GM12878 (cell line): ENCODE results near the gene OR2T11. TPM values are rescaled to one million over a fixed set of nuclear protein-coding genes. Genes with fewer than 3 reads are reported as not detected.

ENCODE experiments used
- ATAC-seq: fragments of 200-7000 bp; cut with Tn5 transposase; 3 replicates; pipeline ENCODE4 v1.9.1; 2020; ENCODE audit warnings: mild to moderate bottlenecking, moderate library complexity
- BruUV-seq: library from RNA; stranded (reverse); fragments of 400-500 nt; replicated peaks from 2 replicates; lab custom pipeline; 2021; lab: Mats Ljungman, UMichigan
- CTCF ChIA-PET: fragments of 300-600 bp; sonication (Branson Sonifier 250); formaldehyde crosslinking; extraction: SDS; loops from one replicate; lab custom pipeline; 2021; ENCODE audit warnings: inconsistent platforms; lab: Yijun Ruan, JAX
- POLR2A ChIA-PET: fragments of 350-600 bp; formaldehyde crosslinking; extraction: SDS; loops from one replicate; lab custom pipeline; 2021; ENCODE audit warnings: inconsistent platforms; lab: Charles Lee
- RAD21 ChIA-PET: fragments of 300-600 bp; sonication (Branson Sonifier 250); formaldehyde crosslinking; loops from one replicate; lab custom pipeline; 2023; ENCODE audit warnings: antibody characterized with exemption; ENCODE audit not compliant: unreplicated experiment; lab: Charles Lee
- SMC1A ChIA-PET: fragments of 300-600 bp; sonication (Branson Sonifier 250); formaldehyde crosslinking; loops from one replicate; lab custom pipeline; 2023; ENCODE audit not compliant: unreplicated experiment, uncharacterized antibody; lab: Charles Lee
- DNase-seq: peaks from one replicate; pipeline ENCODE4 v3.0.0-alpha.2; 2011; ENCODE audit warnings: low read depth, low spot score
- FAIRE-seq: peaks from 3 replicates; lab custom pipeline; 2011; peaks lifted over from hg19 to GRCh38; lab: Jason Lieb, UNC
- H2AFZ ChIP-seq: 2 replicates; pipeline ENCODE4 v1.6.0; 2011; ENCODE audit warnings: low read depth, low read length, control low read depth; ENCODE audit not compliant: control insufficient read depth
- H3K27ac ChIP-seq: 2 replicates; pipeline ENCODE4 v1.5.1; 2011; ENCODE audit warnings: control low read depth; ENCODE audit not compliant: control insufficient read depth, insufficient read depth
- H3K27me3 ChIP-seq, 2 experiments: replicated peaks in 1 of 2; 2 replicates each; pipeline versions ENCODE4 v1.6.0 to v1.6.1; 2011; ENCODE audit warnings: low read length in 1 of 2; ENCODE audit not compliant: control insufficient read depth in 2 of 2, insufficient read depth in 2 of 2
- H3K36me3 ChIP-seq, 2 experiments: 2 replicates each; pipeline ENCODE4 v1.5.1; 2011; ENCODE audit warnings: low read length in 1 of 2; ENCODE audit not compliant: control insufficient read depth in 2 of 2, insufficient read depth in 2 of 2
- H3K4me1 ChIP-seq: 2 replicates; pipeline ENCODE4 v1.6.1; 2011; ENCODE audit warnings: mild to moderate bottlenecking, low read length, moderate library complexity, mixed read lengths; ENCODE audit not compliant: control insufficient read depth, insufficient read depth
- H3K4me2 ChIP-seq: 2 replicates; pipeline ENCODE4 v1.6.0; 2011; ENCODE audit warnings: control low read depth; ENCODE audit not compliant: control insufficient read depth, insufficient read depth
- H3K4me3 ChIP-seq: fragments of 200-600 bp; sonication (generic); 2 replicates; pipeline ENCODE4 v1.5.1; 2016
- H3K79me2 ChIP-seq: 2 replicates; pipeline ENCODE4 v1.6.0; 2011; ENCODE audit warnings: low read length; ENCODE audit not compliant: control insufficient read depth, insufficient read depth
- H3K9ac ChIP-seq: 2 replicates; pipeline ENCODE4 v1.8.0; 2011; ENCODE audit warnings: low read length, control low read depth, mixed read lengths; ENCODE audit not compliant: control insufficient read depth, insufficient read depth
- H3K9me3 ChIP-seq: replicated peaks from 3 replicates; pipeline ENCODE4 v1.5.1; 2011; ENCODE audit warnings: mild to moderate bottlenecking, low read length; ENCODE audit not compliant: control insufficient read depth, insufficient read depth
- H4K20me1 ChIP-seq: 2 replicates; pipeline ENCODE4 v1.6.0; 2011; ENCODE audit not compliant: control insufficient read depth, insufficient read depth
- CREM ChIP-seq: IDR thresholded peaks from 2 replicates; pipeline ENCODE4 v1.6.1; 2014; ENCODE audit warnings: antibody characterized with exemption, low read depth
- EED ChIP-seq: sonication (generic); IDR thresholded peaks from 2 replicates; pipeline ENCODE4 v1.6.1; 2016; ENCODE audit warnings: antibody characterized with exemption, low read depth
- EP300 ChIP-seq, 2 experiments: fragments of 150-350 bp in 1 of 2; IDR thresholded peaks; 2 replicates each; pipeline ENCODE4 v1.6.1; 2011 to 2012; ENCODE audit warnings: low read depth in 2 of 2, low read length in 2 of 2, borderline replicate concordance in 1 of 2, improper control_type of control experiment in 1 of 2, inconsistent platforms in 1 of 2; ENCODE audit not compliant: control insufficient read depth in 1 of 2
- FOXM1 ChIP-seq: IDR thresholded peaks from 2 replicates; pipeline ENCODE4 v1.6.1; 2012; ENCODE audit warnings: low read depth, mild to moderate bottlenecking, inconsistent platforms, low read length, moderate library complexity
- JUNB ChIP-seq: IDR thresholded peaks from 2 replicates; pipeline ENCODE4 v1.6.1; 2016; ENCODE audit warnings: antibody characterized with exemption, mild to moderate bottlenecking
- JUND ChIP-seq: IDR thresholded peaks from 2 replicates; pipeline ENCODE4 v1.6.1; 2012; ENCODE audit warnings: low read depth, mild to moderate bottlenecking, low read length, improper control_type of control experiment, moderate library complexity
- MTA3 ChIP-seq: IDR thresholded peaks from 2 replicates; pipeline ENCODE4 v1.6.1; 2012; ENCODE audit warnings: low read length, inconsistent platforms, borderline replicate concordance
- PKNOX1 ChIP-seq: fragments of 450-650 bp; IDR thresholded peaks from 2 replicates; pipeline ENCODE4 v1.6.1; 2016; ENCODE audit warnings: mild to moderate bottlenecking
- SMARCA5 ChIP-seq: fragments of 450-650 bp; IDR thresholded peaks from 2 replicates; pipeline ENCODE4 v1.6.1; 2017; ENCODE audit warnings: mild to moderate bottlenecking
- SUZ12 ChIP-seq: fragments of 200-600 bp; sonication (generic); IDR thresholded peaks from one replicate; pipeline ENCODE4 v1.6.1; 2018; ENCODE audit warnings: antibody characterized with exemption, mild to moderate bottlenecking; ENCODE audit not compliant: unreplicated experiment
- ZBTB11 ChIP-seq: fragments of 450-650 bp; formaldehyde crosslinking; IDR thresholded peaks from 2 replicates; pipeline ENCODE4 v1.5.0; 2022; ENCODE audit warnings: mild to moderate bottlenecking, missing genetic modification characterization
- ZBTB4 ChIP-seq: fragments of 450-650 bp; formaldehyde crosslinking; IDR thresholded peaks from 2 replicates; pipeline ENCODE4 v1.4.0; 2022; ENCODE audit warnings: mild to moderate bottlenecking, moderate library complexity
- WGBS: methylation state at CpG from one replicate; pipeline ENCODE4 v1.1.6; 2016; ENCODE audit warnings: low lambda C conversion rate; ENCODE audit not compliant: insufficient replicate concordance, insufficient coverage; ENCODE audit errors: missing lambda C conversion rate; 5-methylcytosine and 5-hydroxymethylcytosine counted together
- in situ Hi-C: fragments of 300-500 bp; cut with MboI; formaldehyde crosslinking; loops from 9 replicates; pipeline ENCODE4 v1.14.3; 2018; ENCODE audit warnings: mixed read lengths
- intact Hi-C: fragments of 100-400 bp; cut with micrococcal nuclease; formaldehyde crosslinking; loops from one replicate; pipeline ENCODE4 v1.14.2; 2022; ENCODE audit not compliant: unreplicated experiment
- polyA plus RNA-seq, 11 experiments: library from polyadenylated mRNA; depleted of rRNA in 4 of 11; unstranded in 6 of 11; stranded (reverse) in 5 of 11; fragments of >200 nt; fragmentation: Nextera tagmentation in 4 of 11; fragmentation: Illumina TruSeq in 1 of 11; extraction: Ambion mirVana in 4 of 11; extraction: Trizol in 1 of 11; gene quantifications; 1 replicate in 1 of 11; 2 replicates in 10 of 11; pipeline versions ENCODE4 v1.2.1 to v1.2.3, GENCODE V29; 2011 to 2016; ENCODE audit warnings: inconsistent platforms in 2 of 11, missing spikeins in 2 of 11, low read depth in 1 of 11
- total RNA-seq, 4 experiments: library from RNA; depleted of rRNA in 3 of 4; stranded (reverse); fragments of >200 nt in 3 of 4; fragmentation: Illumina TruSeq in 1 of 4; extraction: Trizol in 1 of 4; gene quantifications; 2 replicates each; pipeline versions ENCODE4 v1.2.1 to v1.2.3, GENCODE V29; 2013 to 2021

Gene OR2T11
- total and polyA plus RNA-seq, 10 of the 15 experiments (the other 5 are each of a cell fraction or from before 2014, with no cell fraction given) = not detected

- TF ChIP-seq PKNOX1 = no peak
- TF ChIP-seq, all 136 proteins: peak for 0
Observed at GRCh38 chr1:248590055-248590454, 44.8 kb downstream of the OR2T11 start (continued).

GRCh38 chr1:248589334-248589733 lies 45.6 kb downstream of the OR2T11 start:
- Histone ChIP-seq H3K27ac (no peak overlapping the region), H2AFZ (no peak overlapping the region), H3K36me3 (no peaks in the 10 kb centered on the region), H3K9me3 (no peaks in the 10 kb centered on the region), H4K20me1 (no peaks in the 10 kb centered on the region), H3K4me2 (no peak overlapping the region), H3K9ac (no peak overlapping the region), H3K4me1 (no peaks in the 10 kb centered on the region), H3K4me3 (no peak overlapping the region), H3K27me3 (no peaks in the 10 kb centered on the region), H3K79me2 (no peaks in the 10 kb centered on the region)
- DNase-seq = no peak
- ChIA-PET POLR2A (no interaction called here), RAD21 (no interaction called here), SMC1A (no interaction called here), CTCF (no interaction called here)
- in situ Hi-C loops (no loop called here), intact Hi-C loops (no loop called here)
- ATAC-seq = no peak
- FAIRE-seq = no peak
- BruUV-seq = no TSS peak
- no CpG with 5 or more reads among the region's 3 CpGs for WGBS
- TF ChIP-seq SUZ12 = no peak
- TF ChIP-seq EED = no peak
- no peak for TF ChIP-seq EP300 (IDR thresholded peaks at IDR 0.05; ENCODE audit: borderline replicate concordance in 1 of 2, control insufficient read depth in 1 of 2, low read depth in 2 of 2, low read length in 2 of 2)
- TF ChIP-seq ZBTB4 (CRISPR knock-in tag) = no peak
- no peak for TF ChIP-seq JUNB
- TF ChIP-seq FOXM1 = no peak
- TF ChIP-seq MTA3 = no peak
- no peak for TF ChIP-seq ZBTB11 (CRISPR knock-in tag)
- no peak for TF ChIP-seq JUND
- TF ChIP-seq CREM = no peak
- TF ChIP-seq SMARCA5 = no peak
